Aorta (tissue), 5 donors: ENCODE results near the gene ITPR3. TPM values are rescaled to one million over a fixed set of nuclear protein-coding genes. Genes with fewer than 3 reads are reported as not detected.

Experiments
- ATAC-seq: fragments of 200-7000 bp; cut with Tn5 transposase; one replicate; pipeline ENCODE4 v1.9.1; 2022; ENCODE audit warnings: moderate library complexity; ENCODE audit not compliant: low FRiP score
- DNase-seq, 2 donors: peaks; one replicate each; pipeline ENCODE4 v3.0.0-alpha.2; 2020
- H3K27ac ChIP-seq, 2 donors: one replicate each; pipeline ENCODE4 v1.5.1; 2013; ENCODE audit warnings: low read length in 2 of 2, mild to moderate bottlenecking in 2 of 2, moderate library complexity in 2 of 2, control low read depth in 1 of 2, inconsistent platforms in 1 of 2, low read depth in 1 of 2
- H3K27me3 ChIP-seq, 2 donors: one replicate each; pipeline ENCODE4 v1.6.1; 2013; ENCODE audit warnings: control low read depth in 1 of 2, low read length in 1 of 2, mild to moderate bottlenecking in 1 of 2, moderate library complexity in 1 of 2; ENCODE audit not compliant: insufficient read depth in 2 of 2, control insufficient read depth in 1 of 2
- H3K36me3 ChIP-seq, 2 donors: one replicate each; pipeline ENCODE4 v1.6.1; 2013; ENCODE audit warnings: control low read depth in 1 of 2, low read length in 1 of 2, mild to moderate bottlenecking in 1 of 2; ENCODE audit not compliant: insufficient read depth in 2 of 2, control insufficient read depth in 1 of 2
- H3K4me1 ChIP-seq, 2 donors: one replicate each; pipeline ENCODE4 v1.6.1; 2013; ENCODE audit warnings: low read length in 2 of 2, control low read depth in 1 of 2, mild to moderate bottlenecking in 1 of 2, moderate library complexity in 1 of 2; ENCODE audit not compliant: insufficient read depth in 2 of 2, control insufficient read depth in 1 of 2
- H3K4me3 ChIP-seq, 2 donors: one replicate each; pipeline ENCODE4 v1.5.1; 2013; ENCODE audit warnings: low read length in 2 of 2, control low read depth in 1 of 2, mild to moderate bottlenecking in 1 of 2
- H3K9me3 ChIP-seq: one replicate; pipeline ENCODE4 v1.6.1; 2013; ENCODE audit warnings: mild to moderate bottlenecking, low read length; ENCODE audit not compliant: control insufficient read depth
- WGBS, 2 donors: extraction: QIAGEN DNeasy Blood & Tissue Kit; methylation state at CpG; one replicate each; pipeline ENCODE4 v1.1.7; 2013; 5-methylcytosine and 5-hydroxymethylcytosine counted together
- intact Hi-C, 2 donors: fragments of 100-400 bp; cut with DNase I; formaldehyde crosslinking; loops; one replicate each; pipeline versions ENCODE4 v1.14.2 to v1.15.0; 2022
- polyA plus RNA-seq, 2 donors: library from polyadenylated mRNA; stranded (reverse); fragments of 200-250 nt; gene quantifications; one replicate each; pipeline ENCODE4 v1.2.3, GENCODE V29; 2013
- total RNA-seq, 2 donors: library from RNA; stranded (reverse); fragmentation: NEBNext Ultra II Directional; extraction: Animal tissue kit (Norgen Biotek cat#: 25700); gene quantifications; one replicate each; pipeline ENCODE4 v1.2.1, GENCODE V29; 2021
- donor health status: healthy with polysubstance abuse.
- donor health status: Bipolar disorder and iron deficiency.
- donor health status: DM: no; HTN: no; CAD: no.
- donor health status: DM: no; HTN: no; CAD: no.
- donor health status: DM: yes; HTN: yes; CAD: no.

The ITPR3 gene
- total and polyA plus RNA-seq, 4 donors, result 4.6 to 28.8 (median 9.5) TPM

- 83 to 87% methylated on average over 7 of the region's 7 CpGs for WGBS, 2 donors
- Histone ChIP-seq H3K9me3 (no peaks in the 10 kb centered on the region), H3K27ac (no peak overlapping the region), H3K4me3 (no peak overlapping the region), H3K4me1 (no peaks in the 10 kb centered on the region), H3K27me3 (no peaks in the 10 kb centered on the region), H3K36me3 (no peaks in the 10 kb centered on the region)
- intact Hi-C loops, result no loop called here
- ATAC-seq (no peak), DNase-seq (no peak)
These were observed 106.0 kb downstream of the ITPR3 start for GRCh38 chr6:33727126-33727525.

DNA sequence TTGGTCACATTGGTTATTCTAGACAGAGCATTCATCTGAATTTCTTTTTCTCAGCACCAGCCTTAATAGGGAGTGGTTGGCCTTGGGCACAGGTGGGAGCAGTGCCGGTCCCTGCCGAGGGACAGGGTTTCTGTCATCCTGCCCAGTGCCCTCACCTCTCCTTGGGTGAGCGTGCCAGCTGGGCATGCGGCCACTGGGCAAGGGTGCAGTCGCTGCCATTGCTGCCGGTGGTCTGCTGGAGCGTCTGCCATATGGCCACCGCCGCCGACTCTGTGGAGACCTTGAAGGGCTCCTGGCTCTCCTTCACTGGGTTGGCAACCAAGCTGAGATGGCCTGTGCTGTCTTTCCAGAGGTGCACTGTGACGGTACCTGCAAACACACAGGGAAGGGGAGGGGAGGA lies 106.8 kb downstream of the ITPR3 start:
- 72 to 88% methylated on average over 11 of the region's 11 CpGs for WGBS, 2 donors
- Histone ChIP-seq H3K4me1 (no peaks in the 10 kb centered on the region), H3K27ac (no peak overlapping the region), H3K4me3 (no peak overlapping the region), H3K36me3 (no peaks in the 10 kb centered on the region), H3K27me3 (no peaks in the 10 kb centered on the region), H3K9me3 (no peaks in the 10 kb centered on the region)
- ATAC-seq (no peak), DNase-seq (no peak)
- intact Hi-C loops, result no loop called here

DNA sequence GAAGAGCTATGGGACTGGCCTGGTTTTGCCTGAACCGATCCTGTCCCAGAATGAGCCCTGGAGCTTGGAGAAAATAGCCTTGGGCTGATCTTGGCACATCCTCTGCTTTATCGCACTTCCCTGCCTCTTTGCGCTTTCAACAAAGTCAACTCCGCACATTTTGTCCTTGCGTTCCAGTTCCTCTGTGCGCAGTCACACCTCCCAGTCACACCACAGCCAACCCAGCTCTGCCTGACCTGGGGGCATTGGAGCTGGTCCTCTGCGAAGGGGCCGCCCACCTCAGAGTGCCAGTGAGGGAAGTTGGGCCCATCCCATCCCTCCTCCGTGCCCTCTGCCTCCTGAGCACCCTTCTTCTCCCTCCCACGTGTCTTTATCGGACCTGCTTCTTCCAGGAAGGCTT lies 107.3 kb downstream of the ITPR3 start:
- intact Hi-C loops, result no loop called here
- no peaks in the 10 kb centered on the region for H3K27me3 ChIP-seq
- H3K27ac ChIP-seq, result no peak overlapping the region
- WGBS, 2 donors, result 88 to 89% methylated on average over 11 of the region's 11 CpGs
- H3K4me3 ChIP-seq, result no peak overlapping the region
- H3K36me3 ChIP-seq, result no peaks in the 10 kb centered on the region
- H3K4me1 ChIP-seq, result no peaks in the 10 kb centered on the region
- H3K9me3 ChIP-seq, result no peaks in the 10 kb centered on the region
- ATAC-seq, result no peak
- no peak for DNase-seq

- no peaks in the 10 kb centered on the region for H3K27me3 ChIP-seq
- ATAC-seq, result no peak
- 91 to 92% methylated on average over 6 of the region's 6 CpGs for WGBS, 2 donors
- no peak for DNase-seq
- H3K27ac ChIP-seq, result no peak overlapping the region
- H3K36me3 ChIP-seq, result no peaks in the 10 kb centered on the region
- no peaks in the 10 kb centered on the region for H3K9me3 ChIP-seq
- H3K4me3 ChIP-seq, result no peak overlapping the region
- H3K4me1 ChIP-seq, result no peaks in the 10 kb centered on the region
- intact Hi-C loops, result no loop called here
These were observed 107.9 kb downstream of the ITPR3 start for GRCh38 chr6:33729059-33729458.

- no peak for ATAC-seq
- H3K4me1 ChIP-seq, result no peaks in the 10 kb centered on the region
- peak in 1 of 2 donors; percentile 26 for DNase-seq
- 79% methylated on average over 10 of the region's 10 CpGs for WGBS, 2 donors
- no peak overlapping the region for H3K4me3 ChIP-seq
- no peaks in the 10 kb centered on the region for H3K27me3 ChIP-seq
- intact Hi-C loops, result no loop called here
- H3K27ac ChIP-seq, result no peak overlapping the region
- H3K36me3 ChIP-seq, result no peaks in the 10 kb centered on the region
- no peaks in the 10 kb centered on the region for H3K9me3 ChIP-seq
These were observed 109.5 kb downstream of the ITPR3 start for GRCh38 chr6:33730611-33731010.

DNA sequence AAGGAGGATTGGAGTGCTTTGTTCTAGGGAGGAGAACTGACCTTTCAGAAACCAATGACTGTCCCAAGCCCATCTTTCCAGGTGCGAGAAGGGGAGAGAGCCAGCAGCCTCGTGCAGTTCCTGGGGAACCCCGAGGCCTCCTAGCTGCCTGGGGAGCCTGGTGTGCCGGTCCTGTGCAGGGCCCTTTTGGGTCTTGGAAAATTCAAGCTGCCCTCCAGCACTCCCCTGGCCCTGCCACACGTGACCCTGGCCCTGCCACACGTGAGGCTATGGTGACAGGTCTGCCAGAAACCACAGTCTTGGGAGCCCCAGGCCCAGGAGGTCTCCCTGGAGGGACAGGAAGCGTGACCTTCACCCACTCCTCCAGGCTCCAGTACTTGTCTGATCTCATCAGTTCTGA lies 109.9 kb downstream of the ITPR3 start:
- Histone ChIP-seq H3K4me1 (no peaks in the 10 kb centered on the region), H3K4me3 (no peak overlapping the region), H3K27me3 (no peaks in the 10 kb centered on the region), H3K36me3 (no peaks in the 10 kb centered on the region), H3K27ac (no peak overlapping the region), H3K9me3 (no peaks in the 10 kb centered on the region)
- ATAC-seq (no peak), DNase-seq (peak in 1 of 2 donors; percentile 23)
- 88 to 92% methylated on average over 7 of the region's 7 CpGs for WGBS, 2 donors
- intact Hi-C loops, result no loop called here

DNA sequence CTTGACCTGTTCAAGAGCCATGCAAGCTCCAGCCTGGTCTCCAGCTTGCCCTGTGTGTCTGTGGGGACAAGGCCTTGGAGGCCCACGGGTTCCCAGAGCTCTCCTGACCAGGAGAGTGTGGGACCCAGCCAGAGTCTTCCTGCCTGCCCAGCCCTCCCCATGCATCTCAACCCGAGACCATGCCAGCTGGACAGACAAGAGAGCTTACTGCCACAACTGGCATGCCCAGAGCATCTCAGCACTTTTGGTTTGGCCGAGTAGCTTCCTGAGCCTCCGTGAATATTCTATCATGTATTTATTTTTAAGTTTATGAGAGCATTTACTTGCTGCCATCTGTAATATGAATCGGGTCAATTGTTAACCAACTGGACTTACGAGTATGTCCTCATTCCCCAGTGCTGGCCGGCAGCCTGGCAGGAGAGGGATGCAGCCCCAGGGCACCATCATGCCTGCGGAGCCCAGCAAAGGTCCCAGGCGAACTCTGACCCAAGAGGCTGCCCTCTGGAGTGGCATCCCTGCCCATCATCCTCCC lies 110.7 kb downstream of the ITPR3 start:
- 80 to 85% methylated on average over 9 of the region's 9 CpGs for WGBS, 2 donors
- no peak overlapping the region for H3K27ac ChIP-seq
- no peaks in the 10 kb centered on the region for H3K36me3 ChIP-seq
- no peaks in the 10 kb centered on the region for H3K27me3 ChIP-seq
- ATAC-seq (no peak), DNase-seq (no peak)
- no peaks in the 10 kb centered on the region for H3K9me3 ChIP-seq
- H3K4me1 ChIP-seq, result no peaks in the 10 kb centered on the region
- H3K4me3 ChIP-seq, result no peak overlapping the region
- intact Hi-C loops, result no loop called here

DNA sequence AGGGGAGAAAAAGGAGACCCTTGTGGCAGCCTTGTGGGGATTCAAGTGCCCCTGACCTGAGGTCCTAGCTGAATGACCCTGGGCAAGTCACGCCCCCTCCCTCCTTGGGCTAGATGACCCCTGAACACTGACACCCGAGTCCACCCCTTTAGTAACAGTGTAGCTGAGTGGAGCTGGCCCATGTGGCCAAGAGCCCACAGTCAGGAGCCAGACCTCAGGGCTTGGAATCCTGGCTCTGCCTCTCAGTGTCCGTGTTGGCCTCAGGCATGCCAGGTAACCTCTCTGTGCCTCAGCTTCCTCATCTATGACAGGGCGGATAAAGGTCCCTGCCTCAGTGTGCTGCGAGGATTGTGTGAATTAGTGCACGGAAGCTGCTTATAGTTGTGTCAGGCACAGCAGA lies 111.3 kb downstream of the ITPR3 start:
- no peak overlapping the region for H3K4me3 ChIP-seq
- H3K27ac ChIP-seq, result no peak overlapping the region
- WGBS, 2 donors, result 89 to 90% methylated on average over 6 of the region's 6 CpGs
- no peaks in the 10 kb centered on the region for H3K27me3 ChIP-seq
- H3K4me1 ChIP-seq, result no peaks in the 10 kb centered on the region
- ATAC-seq (no peak), DNase-seq (no peak)
- intact Hi-C loops, result no loop called here
- H3K36me3 ChIP-seq, result no peaks in the 10 kb centered on the region
- no peaks in the 10 kb centered on the region for H3K9me3 ChIP-seq

GRCh38 chr6:33732817-33733708 lies 111.9 kb downstream of the ITPR3 start:
- H3K4me3 ChIP-seq, result no peak overlapping the region
- no peaks in the 10 kb centered on the region for H3K4me1 ChIP-seq
- 87% methylated on average over 13 of the region's 13 CpGs for WGBS, 2 donors
- H3K9me3 ChIP-seq, result no peaks in the 10 kb centered on the region
- H3K27me3 ChIP-seq, result no peaks in the 10 kb centered on the region
- H3K27ac ChIP-seq, result no peak overlapping the region
- ATAC-seq (no peak), DNase-seq (peak in 1 of 2 donors; percentile 12)
- no peaks in the 10 kb centered on the region for H3K36me3 ChIP-seq
- intact Hi-C loops, result no loop called here
